Measurements from ENCODE around the gene CNR1.

The CNR1 gene

GRCh38 chr6:88115307-88115706 is 50.8 kb downstream of the CNR1 start:
- no peak for DNase-seq (ENCODE audit: low read depth)
- H3K4me3 ChIP-seq (ENCODE audit: low read depth, low read length), result no peak overlapping the region
- TF ChIP-seq CTCF (conservative IDR thresholded peaks at IDR 0.05; ENCODE audit: low read depth, low read length), result no peak

GRCh38 chr6:88114838-88115237 is 51.3 kb downstream of the CNR1 start:
- TF ChIP-seq CTCF (conservative IDR thresholded peaks at IDR 0.05; ENCODE audit: low read depth, low read length), result no peak
- no peak overlapping the region for H3K4me3 ChIP-seq (ENCODE audit: low read depth, low read length)
- no peak for DNase-seq (ENCODE audit: low read depth)

GRCh38 chr6:88111991-88112390 is 54.2 kb downstream of the CNR1 start:
- DNase-seq (ENCODE audit: low read depth), result no peak
- H3K4me3 ChIP-seq (ENCODE audit: low read depth, low read length), result no peak overlapping the region
- no peak for TF ChIP-seq CTCF (conservative IDR thresholded peaks at IDR 0.05; ENCODE audit: low read depth, low read length)

GRCh38 chr6:88107241-88107640 is 58.9 kb downstream of the CNR1 start:
- H3K4me3 ChIP-seq (ENCODE audit: low read depth, low read length), result no peak overlapping the region
- no peak for DNase-seq (ENCODE audit: low read depth)
- no peak for TF ChIP-seq CTCF (conservative IDR thresholded peaks at IDR 0.05; ENCODE audit: low read depth, low read length)

GRCh38 chr6:88105741-88106340 is 60.3 kb downstream of the CNR1 start:
- no peak for TF ChIP-seq CTCF (conservative IDR thresholded peaks at IDR 0.05; ENCODE audit: low read depth, low read length)
- DNase-seq (ENCODE audit: low read depth), result peak; percentile 45

More at GRCh38 chr6:88105741-88106340, 60.3 kb downstream of the CNR1 start:
- H3K4me3 ChIP-seq (ENCODE audit: low read depth, low read length), result no peak overlapping the region
